HT-29 (cell line): ENCODE data around the gene IPO5. TPM values are rescaled to one million over a fixed set of nuclear protein-coding genes. Genes with fewer than 3 reads are reported as not detected.
"Not testable (repeated sequence)": the region's sequence is repeated elsewhere in the genome, so short reads cannot be mapped to it uniquely, and the experiment has no call there.

Experiments used
- DNase-seq: peaks from one replicate; pipeline ENCODE4 v3.0.0-alpha.2; 2015; ENCODE audit warnings: low spot score
- total RNA-seq: library from RNA; depleted of rRNA; stranded (reverse); fragments of >200 nt; shearing (Covaris generic); gene quantifications from 2 replicates; pipeline ENCODE4 v1.2.3, GENCODE V29; 2014

IPO5 gene
- total RNA-seq, 1 experiment from 2014 or later: 135 TPM

GRCh38 chr13:98013241-98013640 lies 59.8 kb downstream of the IPO5 start:
- DNase-seq: no peak

GRCh38 chr13:98014766-98015165 lies 61.3 kb downstream of the IPO5 start:
- DNase-seq: no peak

GRCh38 chr13:98018293-98018692 lies 64.8 kb downstream of the IPO5 start:
- DNase-seq: no peak

- DNase-seq: no peak
Observed at GRCh38 chr13:98019186-98019585, 65.7 kb downstream of the IPO5 start.

- DNase-seq: no peak
Observed at GRCh38 chr13:98020271-98020670, 66.8 kb downstream of the IPO5 start.

GRCh38 chr13:98022210-98022609 lies 68.7 kb downstream of the IPO5 start:
- no peak for DNase-seq

GRCh38 chr13:98025480-98026025 lies 72.1 kb downstream of the IPO5 start:
- DNase-seq: no peak

GRCh38 chr13:98026457-98026857 lies 73.0 kb downstream of the IPO5 start:
- no peak for DNase-seq

GRCh38 chr13:98032168-98032567 lies 78.7 kb downstream of the IPO5 start:
- DNase-seq: no peak

GRCh38 chr13:98033277-98034247 lies 80.1 kb downstream of the IPO5 start:
- peak; percentile 83 for DNase-seq

GRCh38 chr13:98035373-98035772 lies 81.9 kb downstream of the IPO5 start:
- DNase-seq: no peak

- DNase-seq: not testable (repeated sequence)
Observed at GRCh38 chr13:98036564-98037302, 83.3 kb downstream of the IPO5 start.

- DNase-seq: no peak
Observed at GRCh38 chr13:98039261-98039660, 85.8 kb downstream of the IPO5 start.

- DNase-seq: no peak
Observed at GRCh38 chr13:98039964-98040363, 86.5 kb downstream of the IPO5 start.

- DNase-seq: no peak
Observed at GRCh38 chr13:98041081-98041820, 87.8 kb downstream of the IPO5 start.

GRCh38 chr13:98044301-98044700 lies 90.8 kb downstream of the IPO5 start:
- peak; percentile 47 for DNase-seq

- DNase-seq: not testable (repeated sequence)
Observed at GRCh38 chr13:98047785-98048184, 94.3 kb downstream of the IPO5 start.

GRCh38 chr13:98048265-98048664 lies 94.8 kb downstream of the IPO5 start:
- DNase-seq: no peak

GRCh38 chr13:98050041-98050466 lies 96.6 kb downstream of the IPO5 start:
- DNase-seq: peak; percentile 88

- DNase-seq: no peak
Observed at GRCh38 chr13:98052412-98052811, 98.9 kb downstream of the IPO5 start.

- no peak for DNase-seq
Observed at GRCh38 chr13:98054301-98054700, 100.8 kb downstream of the IPO5 start.

- DNase-seq: no peak
Observed at GRCh38 chr13:98055623-98056022, 102.1 kb downstream of the IPO5 start.
